Peyer's patch (tissue), 4 donors: ENCODE results near the gene ADGRD1.

Source experiments
- CTCF ChIP-seq, 6 experiments: fragments of 450-650 bp in 4 of 6; fragments of 200-600 bp in 2 of 6; sonication (generic) in 1 of 6; IDR thresholded peaks; one replicate each; pipeline ENCODE4 v1.5.1; 2017 to 2019; ENCODE audit warnings: antibody characterized with exemption in 6 of 6, mild to moderate bottlenecking in 3 of 6, moderate library complexity in 1 of 6
- POLR2A ChIP-seq, 2 donors: fragments of 450-650 bp; IDR thresholded peaks; one replicate each; pipeline ENCODE4 v1.5.1; 2017; ENCODE audit warnings: antibody characterized with exemption in 2 of 2, mild to moderate bottlenecking in 2 of 2, moderate library complexity in 2 of 2

GRCh38 chr12:131033486-131033885, 79.8 kb downstream of the ADGRD1 start:
- no peak for TF ChIP-seq CTCF (IDR thresholded peaks at IDR 0.05)
- no peak for TF ChIP-seq POLR2A (IDR thresholded peaks at IDR 0.05)
